ENCODE data around the gene HNRNPM.

- no peak for TF ChIP-seq CTCF (IDR thresholded peaks at IDR 0.05; ENCODE audit: borderline replicate concordance, extremely low read depth, low read length, poor library complexity, severe bottlenecking)
- no peak for TF ChIP-seq EZH2 (IDR thresholded peaks at IDR 0.05; ENCODE audit: borderline replicate concordance, low read depth, low read length, severe bottlenecking)
Measured at GRCh38 chr19:8457827-8458226, 13.1 kb downstream of the HNRNPM start.
